Stomach (tissue), 9 donors: Measurements from ENCODE around the gene GNAO1. TPM values are rescaled to one million over a fixed set of nuclear protein-coding genes. Genes with fewer than 3 reads are reported as not detected.

Experiments
- DNase-seq, 2 donors: peaks; one replicate each; pipeline versions ENCODE4 v3.0.0 to v3.0.0-alpha.2; 2013 to 2019
- H3K27ac ChIP-seq, 5 donors: fragments of 200-600 bp in 4 of 5; sonication (generic) in 4 of 5; one replicate each; pipeline ENCODE4 v1.5.1; 2013 to 2019; ENCODE audit warnings: mild to moderate bottlenecking in 1 of 5, moderate library complexity in 1 of 5
- H3K27me3 ChIP-seq, 3 donors: fragments of 200-600 bp; sonication (generic); one replicate each; pipeline ENCODE4 v1.5.1; 2017 to 2019; ENCODE audit warnings: mixed run types in 1 of 3
- H3K36me3 ChIP-seq, 4 donors: fragments of 200-600 bp; sonication (generic); 1 replicate in 3 of 4; 2 replicates in 1 of 4; pipeline ENCODE4 v1.5.1; 2016 to 2019
- H3K4me1 ChIP-seq, 4 donors: fragments of 200-600 bp; sonication (generic); one replicate each; pipeline ENCODE4 v1.5.1; 2016 to 2019
- H3K4me3 ChIP-seq, 4 donors: fragments of 200-600 bp; sonication (generic) in 3 of 4; one replicate each; pipeline ENCODE4 v1.5.1; 2016 to 2019; ENCODE audit warnings: mild to moderate bottlenecking in 1 of 4
- H3K9me3 ChIP-seq, 4 donors: fragments of 200-600 bp; sonication (generic); one replicate each; pipeline ENCODE4 v1.5.1; 2016 to 2019
- EP300 ChIP-seq: sonication (generic); formaldehyde crosslinking; IDR thresholded peaks from one replicate; pipeline ENCODE4 v1.6.1; 2017; ENCODE audit warnings: antibody characterized with exemption
- POLR2A ChIP-seq, 4 donors: fragments of 450-650 bp; IDR thresholded peaks; one replicate each; pipeline ENCODE4 v1.6.1; 2016; ENCODE audit warnings: antibody characterized with exemption in 4 of 4, control low read depth in 2 of 4, mild to moderate bottlenecking in 1 of 4, moderate library complexity in 1 of 4
- POLR2AphosphoS5 ChIP-seq, 3 donors: sonication (generic); formaldehyde crosslinking; IDR thresholded peaks; one replicate each; pipeline ENCODE4 v1.6.1; 2016; ENCODE audit warnings: antibody characterized with exemption in 3 of 3
- WGBS, 5 donors: extraction: QIAGEN DNeasy Blood & Tissue Kit in 3 of 5; methylation state at CpG; one replicate each; pipeline versions ENCODE4 v1.1.5 to v1.1.7; 2013 to 2018; 5-methylcytosine and 5-hydroxymethylcytosine counted together
- intact Hi-C: fragments of 100-400 bp; cut with DNase I; formaldehyde crosslinking; loops from one replicate; pipeline ENCODE4 v1.15.1; 2023; ENCODE audit warnings: low total_unique reads
- polyA plus RNA-seq, 3 donors: library from polyadenylated mRNA; stranded (reverse); fragments of 200-250 nt; gene quantifications; one replicate each; pipeline ENCODE4 v1.2.3, GENCODE V29; 2013
- total RNA-seq, 5 donors: library from RNA; depleted of rRNA; stranded (reverse); fragments of >200 nt; gene quantifications; one replicate each; pipeline versions ENCODE4 v1.1.0 to v1.2.3, GENCODE V29; 2014 to 2016
- TF ChIP-seq, protein P1 (sequence below), 7 experiments: fragments of 450-650 bp in 4 of 7; fragments of 200-600 bp in 3 of 7; sonication (generic) in 3 of 7; IDR thresholded peaks; one replicate each; pipeline ENCODE4 v1.5.1; 2016 to 2019; ENCODE audit warnings: antibody characterized with exemption in 7 of 7, control low read depth in 2 of 7, mild to moderate bottlenecking in 1 of 7
- donor health status: healthy with polysubstance abuse.
- donor health status: Bipolar disorder and iron deficiency.
- donor health status: healthy.

GNAO1 gene
- total and polyA plus RNA-seq, 8 donors = 2.3 to 42.0 (median 4.7) TPM

DNA sequence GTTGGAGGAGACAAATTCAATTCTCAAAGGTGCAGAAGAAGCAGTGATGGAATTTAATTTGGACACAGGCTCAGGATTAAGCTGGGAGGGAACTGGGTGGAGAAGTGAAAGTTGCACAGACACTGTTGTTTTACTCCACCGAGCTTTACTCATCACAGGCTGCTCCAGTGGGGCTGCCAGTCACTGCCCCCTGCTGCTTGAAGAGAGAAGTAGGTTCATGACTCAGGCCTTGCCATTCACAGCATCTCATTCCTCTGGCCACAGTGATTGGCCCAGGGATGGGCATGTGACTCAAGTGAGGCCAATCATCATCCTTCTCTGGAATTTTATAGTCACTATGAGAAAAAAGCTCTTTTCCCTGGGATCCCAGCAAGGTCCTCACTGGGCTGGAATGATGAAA lies 11.8 kb downstream of the GNAO1 start:
- TF ChIP-seq POLR2A (IDR thresholded peaks at IDR 0.05) = no peak
- TF ChIP-seq, protein P1, sequence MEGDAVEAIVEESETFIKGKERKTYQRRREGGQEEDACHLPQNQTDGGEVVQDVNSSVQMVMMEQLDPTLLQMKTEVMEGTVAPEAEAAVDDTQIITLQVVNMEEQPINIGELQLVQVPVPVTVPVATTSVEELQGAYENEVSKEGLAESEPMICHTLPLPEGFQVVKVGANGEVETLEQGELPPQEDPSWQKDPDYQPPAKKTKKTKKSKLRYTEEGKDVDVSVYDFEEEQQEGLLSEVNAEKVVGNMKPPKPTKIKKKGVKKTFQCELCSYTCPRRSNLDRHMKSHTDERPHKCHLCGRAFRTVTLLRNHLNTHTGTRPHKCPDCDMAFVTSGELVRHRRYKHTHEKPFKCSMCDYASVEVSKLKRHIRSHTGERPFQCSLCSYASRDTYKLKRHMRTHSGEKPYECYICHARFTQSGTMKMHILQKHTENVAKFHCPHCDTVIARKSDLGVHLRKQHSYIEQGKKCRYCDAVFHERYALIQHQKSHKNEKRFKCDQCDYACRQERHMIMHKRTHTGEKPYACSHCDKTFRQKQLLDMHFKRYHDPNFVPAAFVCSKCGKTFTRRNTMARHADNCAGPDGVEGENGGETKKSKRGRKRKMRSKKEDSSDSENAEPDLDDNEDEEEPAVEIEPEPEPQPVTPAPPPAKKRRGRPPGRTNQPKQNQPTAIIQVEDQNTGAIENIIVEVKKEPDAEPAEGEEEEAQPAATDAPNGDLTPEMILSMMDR (IDR thresholded peaks at IDR 0.05) = no peak
- intact Hi-C loops = no loop called here
- Histone ChIP-seq H3K9me3 (no peaks in the 10 kb centered on the region), H3K4me1 (peaks cover 0 to 37% (median 8%) of the 10 kb centered on the region in 4 donors), H3K36me3 (no peaks in the 10 kb centered on the region), H3K27me3 (no peaks in the 10 kb centered on the region), H3K4me3 (no peak overlapping the region), H3K27ac (no peak overlapping the region)
- 25 to 45% (median 36%) methylated on average over 1 of the region's 1 CpG for WGBS, 5 donors
- DNase-seq = peak in 1 of 2 donors; percentile 30

DNA sequence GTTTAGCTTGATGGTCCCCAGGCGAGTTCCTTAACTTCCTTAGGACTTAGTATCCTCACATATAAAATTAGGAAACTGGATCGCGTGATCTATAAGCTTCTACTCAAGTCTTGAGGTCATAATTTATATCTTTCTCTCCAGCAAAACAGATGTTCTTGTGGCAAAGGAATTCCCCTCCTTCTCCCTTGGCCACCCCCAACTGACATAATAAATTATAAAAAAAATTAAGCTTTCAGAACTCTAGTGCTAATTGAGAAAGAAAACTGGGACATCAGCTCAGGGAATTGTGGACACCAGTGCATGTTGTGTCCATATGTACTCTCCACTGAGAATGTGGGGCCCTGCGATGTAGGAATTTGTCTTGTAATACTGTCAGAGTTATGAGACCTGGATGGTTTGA lies 13.5 kb downstream of the GNAO1 start:
- DNase-seq = no peak
- Histone ChIP-seq H3K27ac (peak overlapping the region in 1 of 5 donors; percentile 7), H3K4me3 (no peak overlapping the region), H3K27me3 (no peaks in the 10 kb centered on the region), H3K36me3 (no peaks in the 10 kb centered on the region), H3K4me1 (peaks cover 0 to 27% (median 8%) of the 10 kb centered on the region in 4 donors), H3K9me3 (no peaks in the 10 kb centered on the region)
- WGBS, 5 donors = 75 to 83% (median 76%) methylated on average over 4 of the region's 4 CpGs
- TF ChIP-seq, protein P1 (IDR thresholded peaks at IDR 0.05) = no peak
- TF ChIP-seq POLR2AphosphoS5 (IDR thresholded peaks at IDR 0.05) = no peak
- no peak for TF ChIP-seq POLR2A (IDR thresholded peaks at IDR 0.05)
- TF ChIP-seq EP300 = no peak
- intact Hi-C loops = no loop called here

DNA sequence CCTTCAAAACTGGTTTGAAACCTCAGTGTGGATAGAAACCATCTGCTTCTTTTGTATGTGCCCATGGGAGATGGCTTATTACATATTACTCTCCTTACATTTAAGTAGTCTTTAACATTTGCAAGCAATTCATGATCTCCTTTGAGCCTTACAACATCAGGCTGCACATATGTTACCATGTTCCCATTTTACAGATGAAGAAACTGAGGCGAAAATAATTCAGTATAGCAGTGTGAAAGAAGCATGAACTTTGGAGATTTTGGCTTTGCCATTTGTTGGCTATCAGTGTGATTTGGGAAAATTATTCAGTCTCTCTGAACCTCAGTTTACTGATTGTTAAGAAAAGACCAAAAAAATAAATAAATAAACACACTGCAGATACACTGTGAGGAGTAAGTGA lies 15.7 kb downstream of the GNAO1 start:
- H3K4me3 ChIP-seq = no peak overlapping the region
- WGBS, 5 donors = 70 to 93% (median 81%) methylated on average over 1 of the region's 1 CpG
- peaks cover 0 to 32% (median 15%) of the 10 kb centered on the region in 4 donors for H3K4me1 ChIP-seq
- intact Hi-C loops = no loop called here
- H3K36me3 ChIP-seq = no peaks in the 10 kb centered on the region
- H3K27me3 ChIP-seq = no peaks in the 10 kb centered on the region
- H3K27ac ChIP-seq = no peak overlapping the region
- TF ChIP-seq EP300 (no peak), POLR2A (IDR thresholded peaks at IDR 0.05) (no peak), POLR2AphosphoS5 (IDR thresholded peaks at IDR 0.05) (no peak)
- TF ChIP-seq, protein P1 (IDR thresholded peaks at IDR 0.05) = no peak
- H3K9me3 ChIP-seq = no peaks in the 10 kb centered on the region
- DNase-seq = no peak

DNA sequence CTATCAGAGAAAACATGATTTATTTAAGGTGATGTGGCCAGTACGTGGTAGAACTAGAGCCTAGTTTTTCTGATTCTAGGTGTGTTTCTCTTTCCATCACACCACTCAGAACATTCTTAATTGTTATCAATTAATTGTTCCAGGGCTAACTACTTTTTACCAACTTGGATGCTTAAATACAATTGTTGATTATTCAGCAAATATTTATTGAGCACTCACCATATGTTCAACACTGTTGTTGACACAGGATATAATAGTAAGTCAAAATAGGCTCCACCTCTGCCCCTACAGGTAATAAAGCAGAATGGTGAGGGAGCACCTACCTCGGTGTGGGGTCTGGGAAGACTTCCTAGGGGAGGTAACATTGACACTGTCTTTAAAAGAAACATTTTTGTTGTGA lies 16.1 kb downstream of the GNAO1 start:
- no peaks in the 10 kb centered on the region for H3K9me3 ChIP-seq
- intact Hi-C loops = no loop called here
- no peak overlapping the region for H3K27ac ChIP-seq
- DNase-seq = no peak
- WGBS, 5 donors = 44 to 61% (median 55%) methylated on average over 2 of the region's 2 CpGs
- H3K27me3 ChIP-seq = no peaks in the 10 kb centered on the region
- H3K4me3 ChIP-seq = no peak overlapping the region
- TF ChIP-seq, protein P1 (IDR thresholded peaks at IDR 0.05) = no peak
- TF ChIP-seq POLR2AphosphoS5 (IDR thresholded peaks at IDR 0.05) (no peak), POLR2A (IDR thresholded peaks at IDR 0.05) (no peak), EP300 (no peak)
- H3K4me1 ChIP-seq = peaks cover 0 to 32% (median 17%) of the 10 kb centered on the region in 4 donors
- H3K36me3 ChIP-seq = no peaks in the 10 kb centered on the region
